Large intestine (tissue), 3 donors: Measurements from ENCODE around the gene RAD9A. TPM values are rescaled to one million over a fixed set of nuclear protein-coding genes. Genes with fewer than 3 reads are reported as not detected.

Experiments used
- DNase-seq, 2 donors: peaks; one replicate each; pipeline versions ENCODE4 v3.0.0 to v3.0.0-alpha.2; 2013
- H3K27ac ChIP-seq: one replicate; pipeline ENCODE4 v1.5.1; 2013; ENCODE audit warnings: low read length
- H3K27me3 ChIP-seq: 2 replicates; pipeline ENCODE4 v1.6.1; 2013; ENCODE audit warnings: low read length; ENCODE audit not compliant: control insufficient read depth, insufficient read depth
- H3K36me3 ChIP-seq: 2 replicates; pipeline ENCODE4 v1.6.1; 2013; ENCODE audit warnings: low read length; ENCODE audit not compliant: control insufficient read depth, insufficient read depth
- H3K4me1 ChIP-seq: one replicate; pipeline ENCODE4 v1.6.1; 2013; ENCODE audit warnings: low read length; ENCODE audit not compliant: control insufficient read depth, insufficient read depth
- H3K4me3 ChIP-seq: one replicate; pipeline ENCODE4 v1.5.1; 2013; ENCODE audit warnings: low read length
- H3K9me3 ChIP-seq: one replicate; pipeline ENCODE4 v1.6.1; 2013; ENCODE audit warnings: mild to moderate bottlenecking, low read depth, low read length, moderate library complexity; ENCODE audit not compliant: control insufficient read depth
- WGBS: methylation state at CpG from one replicate; pipeline ENCODE4 v1.1.5; 2013; ENCODE audit warnings: low lambda C conversion rate; ENCODE audit not compliant: insufficient coverage; 5-methylcytosine and 5-hydroxymethylcytosine counted together
- polyA plus RNA-seq: library from polyadenylated mRNA; unstranded; fragments of 120-200 nt; gene quantifications from one replicate; pipeline ENCODE4 v1.2.1, GENCODE V29; 2013

The RAD9A gene
- polyA plus RNA-seq, 1 donor = 22.1 TPM

DNA sequence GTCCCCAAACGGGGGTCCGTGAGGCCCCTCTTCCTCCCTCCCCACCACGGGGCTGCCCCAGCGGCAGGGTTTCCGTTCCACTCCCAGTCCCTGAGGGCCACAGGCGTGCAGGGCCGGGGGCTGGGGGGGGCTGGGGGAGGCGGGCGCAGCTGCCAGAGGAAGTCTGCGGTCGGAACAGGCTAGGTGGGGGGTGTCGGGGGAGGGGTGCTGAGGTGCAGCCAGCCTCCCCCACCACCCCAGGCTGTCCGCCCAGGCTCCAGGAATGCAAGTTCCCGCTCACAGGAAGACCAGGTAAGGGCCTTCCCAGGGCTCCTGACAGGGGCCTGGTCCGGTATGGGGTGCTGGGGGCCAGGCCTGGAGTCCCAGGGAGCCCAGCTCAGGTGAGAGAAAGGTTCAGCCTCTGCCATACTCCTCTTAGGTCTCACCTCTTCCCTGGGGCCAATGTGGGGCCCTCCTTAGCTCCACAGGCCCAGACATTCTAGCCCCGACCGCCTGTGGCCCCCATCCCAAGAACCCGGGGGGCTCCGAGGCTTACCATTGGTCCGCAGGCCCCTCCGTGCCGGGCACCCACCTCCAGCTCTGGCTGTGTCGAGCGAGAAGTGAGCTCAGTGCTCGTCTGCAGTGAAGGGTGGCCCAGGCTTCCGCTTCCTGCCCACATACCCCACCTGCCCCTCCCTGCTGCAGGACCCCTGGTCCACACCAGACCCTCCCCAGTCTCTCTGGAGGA is 45.5 kb downstream of the RAD9A start, which contains the start of gene PTPRCAP:
Gene PTPRCAP, minus strand, starts transcription at position 601 of the 727 bp plus-strand sequence. Its CDS starts 63 bp downstream, at position 538.
- no peak within 1 kb of the TSS for H3K27ac ChIP-seq
- no CpG with 5 or more reads among the region's 26 CpGs for whole genome bisulfite sequencing
- no peak within 1 kb of the TSS for H3K4me3 ChIP-seq
- H3K9me3 ChIP-seq = no peaks in the 10 kb centered on the region
- H3K4me1 ChIP-seq = peaks cover 7% of the 10 kb centered on the region
- H3K36me3 ChIP-seq = peaks cover 87% of the 10 kb centered on the region
- DNase-seq = no peak
- H3K27me3 ChIP-seq = no peaks in the 10 kb centered on the region

DNA sequence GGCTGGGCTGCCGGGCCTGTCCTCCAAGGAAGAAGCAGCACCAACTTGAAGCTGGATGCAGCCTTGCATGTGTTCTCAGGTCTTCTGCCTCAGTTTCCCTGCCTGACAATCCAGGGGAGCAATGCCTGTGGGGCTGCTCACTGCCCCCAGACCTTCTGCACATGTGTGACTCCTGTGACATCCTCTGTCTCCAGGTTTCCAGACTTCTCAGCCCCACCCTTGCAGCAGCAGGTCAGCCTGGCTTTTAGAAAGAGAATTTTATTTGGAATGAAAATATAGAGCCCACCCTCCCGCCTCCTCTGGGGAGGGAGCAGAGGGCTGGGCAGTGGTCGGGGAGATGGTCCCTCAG is 46.0 kb downstream of the RAD9A start:
- H3K9me3 ChIP-seq = no peaks in the 10 kb centered on the region
- H3K4me1 ChIP-seq = peaks cover 13% of the 10 kb centered on the region
- no peaks in the 10 kb centered on the region for H3K27me3 ChIP-seq
- H3K4me3 ChIP-seq = no peak overlapping the region
- no CpG with 5 or more reads among the region's 3 CpGs for WGBS
- no peak for DNase-seq
- no peak overlapping the region for H3K27ac ChIP-seq
- peaks cover 81% of the 10 kb centered on the region for H3K36me3 ChIP-seq

DNA sequence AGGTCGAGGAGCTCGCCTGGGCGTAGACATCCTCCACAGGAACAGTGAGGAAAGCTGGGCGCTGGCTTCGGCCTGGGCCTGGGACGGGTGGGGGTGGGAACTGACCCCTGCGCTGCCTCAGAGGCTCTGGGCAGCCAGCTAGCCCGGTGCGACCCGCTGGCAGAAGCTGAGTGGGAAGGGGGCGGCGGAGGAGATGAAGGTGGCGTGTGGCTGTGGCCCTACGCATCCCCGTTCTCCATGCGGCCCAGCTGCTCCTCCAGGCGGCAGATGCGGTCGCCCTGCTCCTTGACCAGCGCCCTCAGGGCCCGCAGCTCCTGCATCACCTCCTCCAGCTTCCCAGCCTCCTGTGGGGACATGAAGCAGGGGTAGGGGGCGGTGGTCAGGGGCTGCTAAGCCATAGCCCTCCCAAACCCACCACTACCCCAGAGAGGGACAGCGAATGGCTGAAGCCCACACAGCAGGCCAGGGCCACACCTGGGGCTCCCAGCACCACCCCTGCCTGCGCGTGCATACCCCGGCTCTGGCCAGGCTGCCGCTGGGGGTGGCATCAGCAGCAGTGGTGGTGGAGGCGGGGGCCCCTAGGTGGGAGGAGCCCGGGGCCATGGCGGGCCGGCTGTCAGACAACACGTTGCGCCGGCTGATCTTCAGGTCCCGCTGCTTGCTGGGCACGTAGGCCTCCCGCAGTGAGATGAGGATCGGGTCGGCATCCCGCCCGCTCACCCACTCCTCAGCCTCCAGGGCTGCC is 46.5 kb downstream of the RAD9A start:
- Histone ChIP-seq H3K4me1 (peaks cover 13% of the 10 kb centered on the region), H3K27ac (no peak overlapping the region), H3K9me3 (no peaks in the 10 kb centered on the region), H3K36me3 (peaks cover 76% of the 10 kb centered on the region), H3K27me3 (no peaks in the 10 kb centered on the region), H3K4me3 (no peak overlapping the region)
- WGBS = no CpG with 5 or more reads among the region's 41 CpGs
- DNase-seq = no peak

DNA sequence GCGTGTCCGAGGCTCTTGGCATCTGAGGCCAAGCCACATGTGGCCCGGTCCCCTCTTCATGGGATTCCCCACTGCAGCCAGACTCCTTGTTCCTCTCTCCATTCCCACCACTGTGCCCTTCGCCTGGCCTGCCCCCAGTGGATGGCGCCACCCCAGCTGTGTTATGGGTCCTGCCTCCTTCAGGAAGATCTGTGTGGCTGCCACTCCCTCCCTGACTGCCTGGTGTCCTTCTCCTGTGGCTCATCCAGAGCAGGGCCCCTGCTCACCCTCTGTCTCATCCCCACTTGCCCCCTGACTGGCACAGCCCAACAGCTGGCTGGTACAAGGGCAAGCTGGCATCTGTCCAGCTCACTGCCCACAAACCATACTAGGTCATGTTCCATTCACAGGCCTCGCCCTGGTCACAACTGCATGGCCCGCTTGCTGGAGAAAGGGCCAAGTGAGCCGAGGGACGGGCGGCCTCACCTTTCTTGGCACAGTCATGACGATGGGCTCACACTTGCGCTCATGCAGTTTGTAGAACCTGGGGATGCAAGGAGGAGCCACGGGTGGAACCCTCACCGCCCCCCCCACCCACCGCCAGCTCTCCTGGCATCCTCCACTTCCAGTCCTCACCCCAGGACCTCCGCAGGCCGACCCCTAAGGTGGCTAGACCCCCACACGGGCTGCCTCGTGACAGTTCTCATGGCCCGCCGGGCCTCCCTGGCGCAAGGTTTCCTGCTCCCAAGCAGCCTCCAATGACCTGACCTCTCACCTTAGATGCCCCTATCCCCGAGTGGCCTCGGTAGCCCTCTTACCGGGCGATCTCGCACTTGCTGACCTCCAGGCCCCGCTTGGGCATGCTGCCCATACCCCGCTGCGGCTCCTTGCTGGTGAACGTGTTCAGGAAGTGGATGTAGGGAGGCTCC is 47.8 kb downstream of the RAD9A start:
- Histone ChIP-seq H3K27ac (no peak overlapping the region), H3K4me1 (peaks cover 19% of the 10 kb centered on the region), H3K4me3 (no peak overlapping the region), H3K36me3 (peaks cover 63% of the 10 kb centered on the region), H3K27me3 (no peaks in the 10 kb centered on the region), H3K9me3 (no peaks in the 10 kb centered on the region)
- WGBS = no CpG with 5 or more reads among the region's 31 CpGs
- DNase-seq = no peak

DNA sequence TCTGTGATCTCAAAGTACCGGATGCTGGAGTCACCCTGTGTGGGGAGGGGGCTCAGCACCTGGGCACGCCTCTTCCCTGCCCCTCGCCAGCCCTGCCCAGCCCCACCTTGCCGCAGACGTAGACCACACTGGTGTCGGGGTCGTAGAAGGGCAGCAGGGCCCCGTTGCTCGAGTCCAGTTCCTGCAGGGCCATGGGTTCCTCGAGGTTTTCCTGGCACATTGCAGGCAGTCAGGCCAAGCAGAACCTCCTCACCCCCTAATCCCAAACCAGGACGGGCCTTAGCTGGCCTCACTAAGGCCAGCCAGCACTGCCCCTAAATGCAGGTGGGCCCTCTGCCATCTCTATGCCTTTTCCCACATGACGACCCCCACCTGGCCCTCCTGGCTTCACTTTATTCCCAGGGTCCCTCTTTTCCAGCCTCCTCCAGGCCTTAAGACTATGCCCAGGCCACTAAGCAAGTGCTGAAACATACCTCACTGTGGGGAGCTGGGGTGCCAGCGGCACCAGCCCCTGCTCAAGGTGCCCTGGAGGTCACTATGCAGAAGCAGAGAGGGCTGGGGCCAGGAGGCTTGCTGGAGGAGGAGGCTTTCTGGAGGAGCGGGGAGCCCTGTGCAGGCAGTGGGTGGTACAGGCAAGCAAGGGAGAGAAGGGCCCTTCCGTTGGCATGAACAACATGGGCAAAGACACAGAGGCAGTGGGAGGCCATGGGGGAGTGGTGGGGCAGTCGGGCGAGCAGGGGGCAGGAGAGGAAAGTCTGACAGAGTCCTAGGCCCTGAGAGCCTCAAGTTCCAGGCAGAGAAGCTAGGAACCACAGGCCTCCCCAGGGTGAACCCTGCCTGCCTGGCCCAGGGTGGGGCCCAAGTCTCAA is 48.7 kb downstream of the RAD9A start:
- no peak overlapping the region for H3K27ac ChIP-seq
- peaks cover 23% of the 10 kb centered on the region for H3K4me1 ChIP-seq
- H3K27me3 ChIP-seq = no peaks in the 10 kb centered on the region
- WGBS = no CpG with 5 or more reads among the region's 17 CpGs
- H3K9me3 ChIP-seq = no peaks in the 10 kb centered on the region
- peaks cover 54% of the 10 kb centered on the region for H3K36me3 ChIP-seq
- no peak for DNase-seq
- H3K4me3 ChIP-seq = no peak overlapping the region

DNA sequence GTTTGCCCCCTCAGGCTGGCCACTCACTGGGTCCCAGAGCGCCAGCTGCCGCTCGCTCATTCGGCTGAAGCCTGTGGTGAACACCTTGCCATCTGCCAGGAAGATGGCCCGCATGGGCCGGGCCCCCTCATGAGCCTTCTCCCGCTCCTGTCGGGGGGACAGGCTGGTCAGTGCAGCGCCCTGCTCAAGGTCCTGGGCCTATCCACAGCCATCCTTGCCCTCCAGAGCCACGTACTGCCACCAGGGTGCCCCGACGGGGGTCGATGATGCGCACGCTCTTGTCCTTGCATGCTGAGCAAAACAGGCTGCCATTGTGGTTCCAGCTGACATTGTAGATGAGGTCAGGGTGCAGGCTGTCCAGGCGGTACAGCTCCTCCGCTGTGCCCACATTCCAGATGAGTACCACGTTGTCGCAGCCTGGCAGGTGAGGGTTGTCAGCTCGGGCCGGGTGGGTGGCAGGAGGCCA is 49.3 kb downstream of the RAD9A start:
- H3K4me1 ChIP-seq = peaks cover 23% of the 10 kb centered on the region
- peaks cover 50% of the 10 kb centered on the region for H3K36me3 ChIP-seq
- H3K27me3 ChIP-seq = no peaks in the 10 kb centered on the region
- no peaks in the 10 kb centered on the region for H3K9me3 ChIP-seq
- DNase-seq = no peak
- no peak overlapping the region for H3K4me3 ChIP-seq
- no CpG with 5 or more reads among the region's 21 CpGs for WGBS
- H3K27ac ChIP-seq = no peak overlapping the region

DNA sequence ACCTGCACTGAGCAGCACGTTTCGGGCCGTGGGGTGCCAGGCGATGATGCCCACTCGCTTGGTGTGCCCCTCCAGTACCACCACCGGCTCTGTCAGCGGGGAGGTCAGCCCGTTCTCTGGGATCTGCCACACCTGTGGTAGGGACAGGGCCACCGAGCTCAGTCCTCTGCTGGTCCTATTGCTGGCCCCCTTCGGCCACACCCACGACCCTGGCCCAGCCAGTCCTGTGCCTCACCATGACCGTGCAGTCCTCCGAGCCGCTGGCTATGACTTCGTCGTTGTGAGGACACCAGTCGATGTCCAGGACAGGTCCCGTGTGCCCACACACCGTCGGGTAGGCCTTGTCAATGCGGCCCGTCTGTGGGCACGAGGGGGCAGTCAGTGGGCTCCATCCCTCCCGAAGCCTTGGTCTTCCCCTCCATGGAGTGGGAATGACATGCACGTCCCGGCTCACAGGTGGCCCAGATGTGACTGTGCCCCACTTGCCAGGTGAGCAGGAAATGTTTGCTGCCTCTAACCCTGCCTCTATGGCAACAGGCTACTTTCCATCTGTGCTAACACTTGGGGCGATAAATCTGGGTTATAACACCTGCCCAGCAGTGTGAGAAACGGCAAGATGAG is 50.1 kb downstream of the RAD9A start:
- H3K4me1 ChIP-seq = peaks cover 23% of the 10 kb centered on the region
- H3K36me3 ChIP-seq = peaks cover 50% of the 10 kb centered on the region
- no peak overlapping the region for H3K4me3 ChIP-seq
- H3K9me3 ChIP-seq = no peaks in the 10 kb centered on the region
- no peak for DNase-seq
- no CpG with 5 or more reads among the region's 28 CpGs for WGBS
- no peaks in the 10 kb centered on the region for H3K27me3 ChIP-seq
- H3K27ac ChIP-seq = no peak overlapping the region

DNA sequence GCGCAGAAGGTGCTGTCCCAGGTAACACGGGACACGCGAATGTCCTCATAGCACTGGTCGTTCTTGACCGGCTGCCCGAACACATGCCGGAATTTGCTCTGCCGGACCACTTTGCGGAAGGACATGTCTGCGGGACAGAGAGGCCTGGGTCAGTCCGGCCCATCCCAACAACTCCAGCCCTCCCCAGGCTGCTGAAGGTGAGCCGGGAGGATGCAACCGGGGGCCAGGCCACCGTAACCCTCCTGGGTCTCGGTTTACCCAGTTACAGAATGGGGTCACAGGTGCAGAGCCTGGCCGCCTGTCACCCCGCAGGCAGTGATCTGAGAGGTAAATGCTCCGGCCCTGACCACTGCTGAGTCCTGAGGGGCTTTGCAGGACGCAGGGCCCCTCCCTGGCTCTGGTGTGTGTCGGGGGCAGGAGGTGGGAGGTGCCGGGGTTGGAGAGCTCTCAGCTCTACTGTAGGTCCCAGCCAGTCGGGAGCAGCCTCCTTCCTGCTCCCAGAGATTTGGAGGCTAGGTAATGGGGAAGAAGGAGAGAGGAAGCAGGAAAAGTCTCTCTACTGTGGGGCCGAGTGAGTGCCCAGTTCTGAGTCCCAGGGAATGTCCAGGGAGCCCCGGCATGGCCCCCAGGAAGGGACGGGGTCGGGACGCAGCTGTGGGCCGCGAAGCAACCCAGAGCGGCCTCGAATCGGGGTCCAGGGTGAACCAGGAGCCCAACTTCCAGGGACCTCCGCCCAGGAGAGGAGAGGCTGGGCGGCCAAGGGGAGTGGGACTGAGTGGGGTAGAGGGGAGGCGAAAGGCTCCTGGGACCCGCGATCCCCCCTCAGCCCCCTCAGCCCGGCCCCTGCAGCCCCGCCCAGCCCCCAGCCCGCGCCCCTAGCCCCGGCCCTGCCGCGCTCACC is 51.0 kb downstream of the RAD9A start:
- Histone ChIP-seq H3K4me3 (peak overlapping the region; percentile 74), H3K4me1 (peaks cover 23% of the 10 kb centered on the region), H3K27me3 (no peaks in the 10 kb centered on the region), H3K9me3 (no peaks in the 10 kb centered on the region), H3K36me3 (peaks cover 44% of the 10 kb centered on the region), H3K27ac (peak overlapping the region; percentile 69)
- no CpG with 5 or more reads among the region's 45 CpGs for WGBS
- DNase-seq = peak in 1 of 2 donors; percentile 15

DNA sequence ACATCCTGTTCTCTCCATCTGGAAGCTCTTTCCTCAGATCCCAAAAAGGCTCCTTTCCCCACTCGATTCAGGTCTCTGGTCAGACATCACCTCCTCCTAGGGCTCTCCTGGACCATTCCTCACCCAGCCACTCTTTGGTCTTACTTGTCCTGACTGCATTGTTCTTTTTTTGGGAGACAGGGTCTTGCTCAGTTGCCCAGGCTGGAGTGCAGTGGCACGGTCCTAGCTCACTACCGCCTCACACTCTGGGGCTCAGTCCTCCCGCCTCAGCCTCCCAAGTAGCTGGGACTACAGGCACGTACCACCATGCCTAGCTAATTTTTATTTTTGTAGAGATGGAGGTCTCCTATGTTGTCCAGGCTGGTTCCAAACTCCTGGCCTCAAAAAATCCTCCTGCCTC is 53.7 kb downstream of the RAD9A start:
- Histone ChIP-seq H3K4me1 (peaks cover 28% of the 10 kb centered on the region), H3K4me3 (no peak overlapping the region), H3K27me3 (no peaks in the 10 kb centered on the region), H3K27ac (no peak overlapping the region), H3K9me3 (no peaks in the 10 kb centered on the region), H3K36me3 (peaks cover 17% of the 10 kb centered on the region)
- no CpG with 5 or more reads among the region's 5 CpGs for WGBS
- DNase-seq = no peak
